PFSK-1 (cell line): ENCODE data around the gene HBB.

Source experiments
- POLR2AphosphoS5 ChIP-seq: IDR thresholded peaks from 2 replicates; pipeline ENCODE4 v1.6.1; 2012; ENCODE audit warnings: low read depth, mild to moderate bottlenecking, control low read depth, low read length, moderate library complexity
- REST ChIP-seq, 2 experiments: IDR thresholded peaks; 2 replicates each; pipeline versions ENCODE4 v1.6.1 to v1.8.0; 2011 to 2012; ENCODE audit warnings: low read depth in 2 of 2, low read length in 2 of 2, control low read depth in 1 of 2, inconsistent platforms in 1 of 2, mild to moderate bottlenecking in 1 of 2, moderate library complexity in 1 of 2; ENCODE audit not compliant: insufficient read depth in 1 of 2

- TF ChIP-seq REST (IDR thresholded peaks at IDR 0.05; ENCODE audit: insufficient read depth in 1 of 2, low read depth in 2 of 2, low read length in 2 of 2): no peak
- TF ChIP-seq POLR2AphosphoS5: no peak
Observed at GRCh38 chr11:5210376-5210885, 16.4 kb downstream of the HBB start.
